ENCODE data around the gene LCE1C.

LCE1C gene

GRCh38 chr1:152796421-152796820 lies 10.0 kb downstream of the LCE1C start, which contains the start of gene LCE1D:
LCE1D (plus strand) TSS chr1:152796721; CDS start chr1:152797795, 1,074 bp downstream.
- Mint-ChIP-seq H3K4me3 (no peak within 1 kb of the TSS), H3K4me1 (no peaks in the 10 kb centered on the region), H3K36me3 (ENCODE audit: low read depth) (no peaks in the 10 kb centered on the region), H3K27me3 (ENCODE audit: low read depth, poor library complexity) (no peaks in the 10 kb centered on the region), H3K27ac (no peak within 1 kb of the TSS), H3K9me3 (peaks cover 77% of the 10 kb centered on the region)
- TF ChIP-seq CTCF (IDR thresholded peaks at IDR 0.05) = no peak
- no peak for DNase-seq

GRCh38 chr1:152795686-152796085 lies 10.8 kb downstream of the LCE1C start:
- no peaks in the 10 kb centered on the region for H3K4me1 Mint-ChIP-seq
- no peaks in the 10 kb centered on the region for H3K27me3 Mint-ChIP-seq (ENCODE audit: low read depth, poor library complexity)
- no peak overlapping the region for H3K27ac Mint-ChIP-seq
- H3K9me3 Mint-ChIP-seq = peaks cover 77% of the 10 kb centered on the region
- TF ChIP-seq CTCF (IDR thresholded peaks at IDR 0.05) = no peak
- no peak for DNase-seq
- no peaks in the 10 kb centered on the region for H3K36me3 Mint-ChIP-seq (ENCODE audit: low read depth)
- H3K4me3 Mint-ChIP-seq = no peak overlapping the region

- Mint-ChIP-seq H3K27ac (no peak within 1 kb of the TSS), H3K27me3 (ENCODE audit: low read depth, poor library complexity) (no peaks in the 10 kb centered on the region), H3K36me3 (ENCODE audit: low read depth) (no peaks in the 10 kb centered on the region), H3K4me3 (no peak within 1 kb of the TSS), H3K4me1 (no peaks in the 10 kb centered on the region), H3K9me3 (peaks cover 78% of the 10 kb centered on the region)
- no peak for TF ChIP-seq CTCF (IDR thresholded peaks at IDR 0.05)
- no peak for DNase-seq
Observed at GRCh38 chr1:152786077-152786476, 20.4 kb downstream of the LCE1C start, which contains the start of gene LCE1E. LCE1E (plus strand) TSS chr1:152786257; CDS start chr1:152787300, 1,043 bp downstream.

GRCh38 chr1:152783095-152783494 lies 23.4 kb downstream of the LCE1C start:
- DNase-seq = no peak
- no peaks in the 10 kb centered on the region for H3K36me3 Mint-ChIP-seq (ENCODE audit: low read depth)
- TF ChIP-seq CTCF (IDR thresholded peaks at IDR 0.05) = no peak
- H3K27me3 Mint-ChIP-seq (ENCODE audit: low read depth, poor library complexity) = no peaks in the 10 kb centered on the region
- H3K27ac Mint-ChIP-seq = no peak overlapping the region
- no peak overlapping the region for H3K4me3 Mint-ChIP-seq
- H3K9me3 Mint-ChIP-seq = peaks cover 75% of the 10 kb centered on the region
- no peaks in the 10 kb centered on the region for H3K4me1 Mint-ChIP-seq

GRCh38 chr1:152777510-152778137 lies 28.8 kb downstream of the LCE1C start:
- no peak for DNase-seq
- H3K36me3 Mint-ChIP-seq (ENCODE audit: low read depth) = no peaks in the 10 kb centered on the region
- H3K4me3 Mint-ChIP-seq = no peak overlapping the region
- H3K9me3 Mint-ChIP-seq = peaks cover 79% of the 10 kb centered on the region
- H3K27me3 Mint-ChIP-seq (ENCODE audit: low read depth, poor library complexity) = peaks cover 4% of the 10 kb centered on the region
- TF ChIP-seq CTCF (IDR thresholded peaks at IDR 0.05) = no peak
- no peak overlapping the region for H3K27ac Mint-ChIP-seq
- no peaks in the 10 kb centered on the region for H3K4me1 Mint-ChIP-seq

GRCh38 chr1:152776361-152776760 lies 30.1 kb downstream of the LCE1C start:
- Mint-ChIP-seq H3K9me3 (peaks cover 78% of the 10 kb centered on the region), H3K4me1 (no peaks in the 10 kb centered on the region), H3K27ac (no peak overlapping the region), H3K36me3 (ENCODE audit: low read depth) (no peaks in the 10 kb centered on the region), H3K27me3 (ENCODE audit: low read depth, poor library complexity) (peaks cover 6% of the 10 kb centered on the region), H3K4me3 (no peak overlapping the region)
- no peak for TF ChIP-seq CTCF (IDR thresholded peaks at IDR 0.05)
- DNase-seq = no peak

Measured in nephron progenitor cell (in vitro differentiated cells).